Keratinocyte (primary cell): Measurements from ENCODE around the gene DCAF17. TPM values are rescaled to one million over a fixed set of nuclear protein-coding genes. Genes with fewer than 3 reads are reported as not detected.
A peak's percentile ranks its signal among the peaks of the same experiment; 100 is the strongest.
"Not testable (repeated sequence)": the region's sequence is repeated elsewhere in the genome, so short reads cannot be mapped to it uniquely, and the experiment has no call there.

Experiments used
- DNase-seq: peaks from one replicate; pipeline ENCODE4 v3.0.0-alpha.2; 2011; ENCODE audit warnings: low read depth, missing footprints, low spot score
- FAIRE-seq: peaks from 2 replicates; lab custom pipeline; 2011; peaks lifted over from hg19 to GRCh38; lab: Jason Lieb, UNC
- H2AFZ ChIP-seq: 2 replicates; pipeline ENCODE4 v1.6.0; 2012; ENCODE audit warnings: low read length, control low read depth, inconsistent platforms; ENCODE audit not compliant: control insufficient read depth
- H3K27ac ChIP-seq: 2 replicates; pipeline ENCODE4 v1.5.1; 2011; ENCODE audit warnings: low read length; ENCODE audit not compliant: control insufficient read depth, insufficient read depth
- H3K27me3 ChIP-seq: 3 replicates; pipeline ENCODE4 v1.6.0; 2011; ENCODE audit warnings: low read length; ENCODE audit not compliant: control insufficient read depth, insufficient read depth; ENCODE audit errors: extremely low read depth
- H3K36me3 ChIP-seq, 2 experiments: 2 replicates in 1 of 2; 3 replicates in 1 of 2; pipeline ENCODE4 v1.5.1; 2011; ENCODE audit warnings: low read length in 2 of 2, mild to moderate bottlenecking in 1 of 2; ENCODE audit not compliant: control insufficient read depth in 2 of 2, insufficient read depth in 2 of 2; ENCODE audit errors: extremely low read depth in 1 of 2
- H3K4me1 ChIP-seq: 3 replicates; pipeline ENCODE4 v1.5.1; 2011; ENCODE audit warnings: low read length; ENCODE audit not compliant: control insufficient read depth, insufficient read depth; ENCODE audit errors: extremely low read depth
- H3K4me2 ChIP-seq: 3 replicates; pipeline ENCODE4 v1.6.0; 2011; ENCODE audit warnings: low read depth, low read length; ENCODE audit not compliant: control insufficient read depth, insufficient read depth; ENCODE audit errors: extremely low read depth
- H3K4me3 ChIP-seq, 3 experiments: fragments of 200-600 bp in 1 of 3; sonication (generic) in 1 of 3; 2 replicates in 2 of 3; 3 replicates in 1 of 3; pipeline ENCODE4 v1.5.1; 2011 to 2016; ENCODE audit warnings: low read length in 3 of 3, mild to moderate bottlenecking in 3 of 3, control low read depth in 2 of 3, inconsistent platforms in 1 of 3, low read depth in 1 of 3, mixed read lengths in 1 of 3, mixed run types in 1 of 3, moderate library complexity in 1 of 3; ENCODE audit not compliant: control insufficient read depth in 2 of 3, insufficient read depth in 2 of 3; ENCODE audit errors: extremely low read depth in 1 of 3
- H3K79me2 ChIP-seq: 2 replicates; pipeline ENCODE4 v1.6.0; 2012; ENCODE audit warnings: low read length; ENCODE audit not compliant: control insufficient read depth, insufficient read depth
- H3K9ac ChIP-seq: 3 replicates; pipeline ENCODE4 v1.6.0; 2011; ENCODE audit warnings: low read length; ENCODE audit not compliant: control insufficient read depth, insufficient read depth; ENCODE audit errors: extremely low read depth
- H3K9me1 ChIP-seq: 3 replicates; pipeline ENCODE4 v1.6.0; 2011; ENCODE audit warnings: low read length; ENCODE audit not compliant: control insufficient read depth, insufficient read depth; ENCODE audit errors: extremely low read depth
- H3K9me3 ChIP-seq: 2 replicates; pipeline ENCODE4 v1.5.1; 2012; ENCODE audit warnings: low read depth, low read length; ENCODE audit not compliant: control insufficient read depth
- H4K20me1 ChIP-seq: 3 replicates; pipeline ENCODE4 v1.6.0; 2011; ENCODE audit warnings: low read length; ENCODE audit not compliant: control insufficient read depth, insufficient read depth; ENCODE audit errors: extremely low read depth
- EZH2 ChIP-seq: IDR thresholded peaks from one replicate; pipeline ENCODE4 v1.6.1; 2012; ENCODE audit warnings: inconsistent platforms, mild to moderate bottlenecking, low read length, moderate library complexity
- dilution Hi-C: fragments of 300-500 bp; cut with MboI; formaldehyde crosslinking; loops from one replicate; pipeline ENCODE4 v1.7.0; 2020; ENCODE audit warnings: low sequenced_read_pairs; ENCODE audit not compliant: extremely low pct_ligation_motif_present
- polyA plus RNA-seq, 5 experiments: library from polyadenylated mRNA; depleted of rRNA in 3 of 5; stranded (reverse) in 3 of 5; stranded (forward) in 1 of 5; unstranded in 1 of 5; fragments of >200 nt; gene quantifications; 1 replicate in 1 of 5; 2 replicates in 3 of 5; 3 replicates in 1 of 5; pipeline versions ENCODE4 v1.2.1 to v1.2.3, GENCODE V29; 2011 to 2012; ENCODE audit warnings: missing spikeins in 2 of 5, low read depth in 1 of 5, low replicate concordance in 1 of 5
- TF ChIP-seq, protein P1 (sequence below), 3 experiments: IDR thresholded peaks in 1 of 3; conservative IDR thresholded peaks in 1 of 3; optimal IDR thresholded peaks in 1 of 3; 2 replicates in 2 of 3; 3 replicates in 1 of 3; pipeline versions ENCODE3 to v1.5.1; 2011; ENCODE audit warnings: low read length in 3 of 3, mild to moderate bottlenecking in 3 of 3, moderate library complexity in 2 of 3, control low read depth in 1 of 3, inconsistent platforms in 1 of 3; ENCODE audit not compliant: insufficient read depth in 2 of 3; ENCODE audit errors: extremely low read depth in 1 of 3

Gene DCAF17
- polyA plus RNA-seq, 1 donor (not counting 4 experiments of a cell fraction or from before 2014, with no cell fraction given), result 22.9 TPM

DNA sequence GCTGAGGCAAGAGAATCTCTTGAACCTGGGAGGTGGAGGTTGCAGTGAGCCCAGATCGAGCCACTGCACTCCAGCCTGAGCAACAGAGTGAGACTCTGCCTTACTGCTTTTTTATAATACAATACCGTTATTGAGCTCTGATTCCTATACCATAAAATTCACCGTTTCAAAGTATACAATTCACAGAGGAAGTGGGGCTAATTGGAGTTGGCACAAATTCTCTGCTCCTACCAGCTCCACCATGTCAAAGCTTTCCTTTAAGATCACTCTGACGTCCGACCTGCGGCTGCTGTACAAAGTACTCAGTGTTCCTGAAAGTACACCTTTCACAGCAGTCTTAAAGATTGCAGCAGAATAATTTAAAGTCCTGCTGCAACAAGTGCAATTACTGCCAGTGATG lies 58.6 kb downstream of the DCAF17 start:
- DNase-seq, result no peak

GRCh38 chr2:171497664-171498063 lies 63.6 kb downstream of the DCAF17 start:
- H2AFZ ChIP-seq, H3K4me2 ChIP-seq, H3K4me1 ChIP-seq, H3K9me3 ChIP-seq, H4K20me1 ChIP-seq, DNase-seq, H3K36me3 ChIP-seq, FAIRE-seq, H3K27me3 ChIP-seq, H3K27ac ChIP-seq, H3K9ac ChIP-seq, dilution Hi-C loops, H3K79me2 ChIP-seq, H3K9me1 ChIP-seq, H3K4me3 ChIP-seq: not testable (repeated sequence)

More for the DNA sequence above, 58.6 kb downstream of the DCAF17 start:
- Histone ChIP-seq H3K9me1 (no peaks in the 10 kb centered on the region), H3K27ac (no peak overlapping the region), H3K79me2 (no peaks in the 10 kb centered on the region), H3K4me1 (peaks cover 16% of the 10 kb centered on the region), H3K4me3 (no peak overlapping the region), H3K9ac (no peak overlapping the region), H2AFZ (no peak overlapping the region), H3K9me3 (no peaks in the 10 kb centered on the region), H3K27me3 (no peaks in the 10 kb centered on the region), H4K20me1 (no peaks in the 10 kb centered on the region), H3K4me2 (no peak overlapping the region), H3K36me3 (no peaks in the 10 kb centered on the region)
- TF ChIP-seq EZH2, result no peak
- TF ChIP-seq, protein P1, sequence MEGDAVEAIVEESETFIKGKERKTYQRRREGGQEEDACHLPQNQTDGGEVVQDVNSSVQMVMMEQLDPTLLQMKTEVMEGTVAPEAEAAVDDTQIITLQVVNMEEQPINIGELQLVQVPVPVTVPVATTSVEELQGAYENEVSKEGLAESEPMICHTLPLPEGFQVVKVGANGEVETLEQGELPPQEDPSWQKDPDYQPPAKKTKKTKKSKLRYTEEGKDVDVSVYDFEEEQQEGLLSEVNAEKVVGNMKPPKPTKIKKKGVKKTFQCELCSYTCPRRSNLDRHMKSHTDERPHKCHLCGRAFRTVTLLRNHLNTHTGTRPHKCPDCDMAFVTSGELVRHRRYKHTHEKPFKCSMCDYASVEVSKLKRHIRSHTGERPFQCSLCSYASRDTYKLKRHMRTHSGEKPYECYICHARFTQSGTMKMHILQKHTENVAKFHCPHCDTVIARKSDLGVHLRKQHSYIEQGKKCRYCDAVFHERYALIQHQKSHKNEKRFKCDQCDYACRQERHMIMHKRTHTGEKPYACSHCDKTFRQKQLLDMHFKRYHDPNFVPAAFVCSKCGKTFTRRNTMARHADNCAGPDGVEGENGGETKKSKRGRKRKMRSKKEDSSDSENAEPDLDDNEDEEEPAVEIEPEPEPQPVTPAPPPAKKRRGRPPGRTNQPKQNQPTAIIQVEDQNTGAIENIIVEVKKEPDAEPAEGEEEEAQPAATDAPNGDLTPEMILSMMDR (optimal IDR thresholded peaks at IDR 0.05 in 1 of 3, IDR thresholded peaks at IDR 0.05 in 1 of 3, conservative IDR thresholded peaks at IDR 0.05 in 1 of 3; ENCODE audit: extremely low read depth in 1 of 3, insufficient read depth in 2 of 3, low read length in 3 of 3), result no peak
- no peak for FAIRE-seq
- dilution Hi-C loops, result no loop called here

- Histone ChIP-seq H4K20me1 (no peaks in the 10 kb centered on the region), H3K9ac (no peak overlapping the region), H3K36me3 (no peaks in the 10 kb centered on the region), H3K4me2 (no peak overlapping the region), H3K9me1 (no peaks in the 10 kb centered on the region), H3K27me3 (no peaks in the 10 kb centered on the region), H3K4me1 (no peaks in the 10 kb centered on the region), H3K9me3 (no peaks in the 10 kb centered on the region), H3K79me2 (no peaks in the 10 kb centered on the region), H2AFZ (no peak overlapping the region), H3K27ac (no peak overlapping the region), H3K4me3 (no peak overlapping the region)
- DNase-seq (no peak), FAIRE-seq (peak; percentile 20)
- TF ChIP-seq, protein P1 (optimal IDR thresholded peaks at IDR 0.05 in 1 of 3, IDR thresholded peaks at IDR 0.05 in 1 of 3, conservative IDR thresholded peaks at IDR 0.05 in 1 of 3; ENCODE audit: extremely low read depth in 1 of 3, insufficient read depth in 2 of 3, low read length in 3 of 3), result no peak
- no peak for TF ChIP-seq EZH2
- dilution Hi-C loops, result no loop called here
Measured at GRCh38 chr2:171505374-171505773, 71.3 kb downstream of the DCAF17 start.
